ENCODE results near the gene WDR59. TPM values are rescaled to one million over a fixed set of nuclear protein-coding genes. Genes with fewer than 3 reads are reported as not detected.

The WDR59 gene
- polyA plus RNA-seq, 1 donor (not counting 4 experiments of a cell fraction or from before 2014, with no cell fraction given), result 59.7 TPM

GRCh38 chr16:74950511-74950910, 34.4 kb downstream of the WDR59 start:
- dilution Hi-C loops (cut with MboI; ENCODE audit: extremely low pct_ligation_motif_present, low sequenced_read_pairs), result no loop called here
- Histone ChIP-seq H3K9me1 (ENCODE audit: control insufficient read depth, extremely low read depth, insufficient read depth, low read length) (no peaks in the 10 kb centered on the region), H3K9ac (ENCODE audit: control insufficient read depth, extremely low read depth, insufficient read depth, low read length) (no peak overlapping the region), H3K36me3 (ENCODE audit: control insufficient read depth in 2 of 2, extremely low read depth in 1 of 2, insufficient read depth in 2 of 2, low read length in 2 of 2) (peaks cover 8 to 12% of the 10 kb centered on the region in 2 experiments), H4K20me1 (ENCODE audit: control insufficient read depth, extremely low read depth, insufficient read depth, low read length) (no peaks in the 10 kb centered on the region), H3K79me2 (ENCODE audit: control insufficient read depth, insufficient read depth, low read length) (no peaks in the 10 kb centered on the region), H3K9me3 (ENCODE audit: control insufficient read depth, low read depth, low read length) (no peaks in the 10 kb centered on the region), H3K27me3 (ENCODE audit: control insufficient read depth, extremely low read depth, insufficient read depth, low read length) (no peaks in the 10 kb centered on the region), H3K27ac (ENCODE audit: control insufficient read depth, insufficient read depth, low read length) (no peak overlapping the region), H2AFZ (ENCODE audit: control insufficient read depth, low read length) (no peak overlapping the region), H3K4me2 (ENCODE audit: control insufficient read depth, extremely low read depth, insufficient read depth, low read depth, low read length) (no peak overlapping the region), H3K4me3 (ENCODE audit: control insufficient read depth in 2 of 3, extremely low read depth in 1 of 3, insufficient read depth in 2 of 3, low read depth in 1 of 3, low read length in 3 of 3) (no peak overlapping the region), H3K4me1 (ENCODE audit: control insufficient read depth, extremely low read depth, insufficient read depth, low read length) (no peaks in the 10 kb centered on the region)
- TF ChIP-seq CTCF (optimal IDR thresholded peaks at IDR 0.05 in 1 of 3, IDR thresholded peaks at IDR 0.05 in 1 of 3, conservative IDR thresholded peaks at IDR 0.05 in 1 of 3; ENCODE audit: extremely low read depth in 1 of 3, insufficient read depth in 2 of 3, low read length in 3 of 3) (no peak), EZH2 (IDR thresholded peaks at IDR 0.05; ENCODE audit: low read length) (no peak)
- FAIRE-seq (no peak), DNase-seq (ENCODE audit: low read depth, low spot score) (no peak)

GRCh38 chr16:74949309-74949708, 35.6 kb downstream of the WDR59 start:
- Histone ChIP-seq H3K36me3 (ENCODE audit: control insufficient read depth in 2 of 2, extremely low read depth in 1 of 2, insufficient read depth in 2 of 2, low read length in 2 of 2) (peaks cover 12 to 14% of the 10 kb centered on the region in 2 experiments), H3K79me2 (ENCODE audit: control insufficient read depth, insufficient read depth, low read length) (no peaks in the 10 kb centered on the region)
- DNase-seq (ENCODE audit: low read depth, low spot score), result no peak

More at GRCh38 chr16:74949309-74949708, 35.6 kb downstream of the WDR59 start:
- Histone ChIP-seq H3K27me3 (ENCODE audit: control insufficient read depth, extremely low read depth, insufficient read depth, low read length) (no peaks in the 10 kb centered on the region), H3K9ac (ENCODE audit: control insufficient read depth, extremely low read depth, insufficient read depth, low read length) (no peak overlapping the region), H3K9me1 (ENCODE audit: control insufficient read depth, extremely low read depth, insufficient read depth, low read length) (no peaks in the 10 kb centered on the region), H3K9me3 (ENCODE audit: control insufficient read depth, low read depth, low read length) (no peaks in the 10 kb centered on the region), H3K4me1 (ENCODE audit: control insufficient read depth, extremely low read depth, insufficient read depth, low read length) (no peaks in the 10 kb centered on the region), H2AFZ (ENCODE audit: control insufficient read depth, low read length) (no peak overlapping the region), H3K4me3 (ENCODE audit: control insufficient read depth in 2 of 3, extremely low read depth in 1 of 3, insufficient read depth in 2 of 3, low read depth in 1 of 3, low read length in 3 of 3) (no peak overlapping the region), H4K20me1 (ENCODE audit: control insufficient read depth, extremely low read depth, insufficient read depth, low read length) (no peaks in the 10 kb centered on the region), H3K4me2 (ENCODE audit: control insufficient read depth, extremely low read depth, insufficient read depth, low read depth, low read length) (no peak overlapping the region), H3K27ac (ENCODE audit: control insufficient read depth, insufficient read depth, low read length) (no peak overlapping the region)
- no peak for FAIRE-seq
- no peak for TF ChIP-seq EZH2 (IDR thresholded peaks at IDR 0.05; ENCODE audit: low read length)
- TF ChIP-seq CTCF (optimal IDR thresholded peaks at IDR 0.05 in 1 of 3, IDR thresholded peaks at IDR 0.05 in 1 of 3, conservative IDR thresholded peaks at IDR 0.05 in 1 of 3; ENCODE audit: extremely low read depth in 1 of 3, insufficient read depth in 2 of 3, low read length in 3 of 3), result no peak
- dilution Hi-C loops (cut with MboI; ENCODE audit: extremely low pct_ligation_motif_present, low sequenced_read_pairs), result no loop called here

All from keratinocyte (primary cell).